ENCODE measurements around the gene METTL16. TPM values are rescaled to one million over a fixed set of nuclear protein-coding genes. Genes with fewer than 3 reads are reported as not detected.

Gene METTL16
- total and polyA plus RNA-seq, 2 of the 8 experiments (the other 6 are each of a cell fraction or from before 2014, with no cell fraction given), result 22.8 to 59.4 TPM

GRCh38 chr17:2474371-2474770 is 37.3 kb downstream of the METTL16 start:
- H3K4me3 ChIP-seq (ENCODE audit: extremely low read depth in 1 of 4, insufficient read depth in 2 of 4, low read depth in 3 of 4, low read length in 4 of 4), result no peak overlapping the region
- no peak overlapping the region for H4K5ac ChIP-seq (ENCODE audit: insufficient read length, low read depth, low read length)
- H3K27me3 ChIP-seq (replicated peaks in 1 of 4; ENCODE audit: control insufficient read depth in 3 of 4, extremely low read depth in 1 of 4, insufficient read depth in 3 of 4, low read length in 3 of 4), result no peaks in the 10 kb centered on the region
- no peak for FAIRE-seq
- no peak overlapping the region for H2BK120ac ChIP-seq (replicated peaks; ENCODE audit: low read depth, low read length)
- H3K14ac ChIP-seq (ENCODE audit: insufficient read length), result no peak overlapping the region
- H3K56ac ChIP-seq (replicated peaks; ENCODE audit: insufficient read length, low read depth, low read length), result no peak overlapping the region
- no peaks in the 10 kb centered on the region for H3K9me3 ChIP-seq (ENCODE audit: insufficient read depth in 2 of 2, low read depth in 1 of 2, low read length in 1 of 2)
- no peaks in the 10 kb centered on the region for H4K20me1 ChIP-seq (replicated peaks in 1 of 2; ENCODE audit: control insufficient read depth in 1 of 2, insufficient read depth in 2 of 2, low read length in 2 of 2)
- H2BK20ac ChIP-seq (ENCODE audit: low read length), result no peak overlapping the region
- no peak overlapping the region for H4K91ac ChIP-seq (replicated peaks; ENCODE audit: insufficient read length, low read length)
- H3K23me2 ChIP-seq (ENCODE audit: low read depth, low read length), result no peaks in the 10 kb centered on the region
- no peak overlapping the region for H3K9ac ChIP-seq (replicated peaks in 1 of 4; ENCODE audit: extremely low read depth in 1 of 4, low read depth in 3 of 4, low read length in 3 of 4)
- no peak overlapping the region for H3K27ac ChIP-seq (ENCODE audit: low read depth, low read length)
- H3K4me1 ChIP-seq (replicated peaks in 1 of 4; ENCODE audit: control insufficient read depth in 3 of 4, insufficient read depth in 4 of 4, low read length in 3 of 4), result no peaks in the 10 kb centered on the region
- TF ChIP-seq GABPA (IDR thresholded peaks at IDR 0.05; ENCODE audit: borderline replicate concordance, insufficient read depth, low read length) (no peak), CBX8 (IDR thresholded peaks at IDR 0.05; ENCODE audit: borderline replicate concordance, low read depth, low read length) (no peak), SUZ12 (IDR thresholded peaks at IDR 0.05; ENCODE audit: low read length) (no peak), CHD1 (IDR thresholded peaks at IDR 0.05; ENCODE audit: low read depth, low read length) (no peak), TCF12 (IDR thresholded peaks at IDR 0.05; ENCODE audit: low read depth, low read length) (no peak), EGR1 (IDR thresholded peaks at IDR 0.05; ENCODE audit: borderline replicate concordance, low read depth, low read length) (no peak), JUND (IDR thresholded peaks at IDR 0.05; ENCODE audit: low read length) (no peak), ATF2 (IDR thresholded peaks at IDR 0.05; ENCODE audit: low read length) (no peak), RAD21 (IDR thresholded peaks at IDR 0.05 in 1 of 2, conservative IDR thresholded peaks at IDR 0.05 in 1 of 2; ENCODE audit: low read depth in 2 of 2, low read length in 2 of 2) (no peak), RFX5 (IDR thresholded peaks at IDR 0.05; ENCODE audit: borderline replicate concordance, low read depth, low read length) (no peak), HDAC6 (IDR thresholded peaks at IDR 0.05; ENCODE audit: low read depth, low read length) (no peak), PHF8 (conservative IDR thresholded peaks at IDR 0.05; ENCODE audit: low read depth, low read length) (no peak)
- H3K4me2 ChIP-seq (ENCODE audit: insufficient read depth in 1 of 2, low read depth in 2 of 2, low read length in 2 of 2), result no peak overlapping the region
- H4K8ac ChIP-seq (ENCODE audit: extremely low read depth, insufficient read depth, low read length), result no peak overlapping the region
- ChIA-PET POLR2A (ENCODE audit: partially characterized antibody) (interaction anchor here (1.0 kb wide), 1 partner anchor 15 kb away, joined by 3 read pairs; no protein-coding TSS in a partner anchor), CTCF (ENCODE audit: partially characterized antibody) (interaction anchor here (0.6 to 0.7 kb wide), 2 partner anchors 92 to 177 kb away, joined by 3 to 4 read pairs; no protein-coding TSS in a partner anchor)
- H3K18ac ChIP-seq (ENCODE audit: extremely low read depth, low read length), result no peak overlapping the region
- H2AK5ac ChIP-seq (ENCODE audit: low read depth, low read length), result no peak overlapping the region
- peaks cover 4% of the 10 kb centered on the region; the same call in 1 of the 2 replicates for H3K79me1 ChIP-seq (ENCODE audit: low read depth, low read length)
- no peak overlapping the region for H2BK5ac ChIP-seq (ENCODE audit: low read depth, low read length)
- peaks cover 10 to 42% (median 33%) of the 10 kb centered on the region in 4 experiments for H3K36me3 ChIP-seq (ENCODE audit: control insufficient read depth in 2 of 4, insufficient read depth in 4 of 4, low read length in 3 of 4)
- no peak for DNase-seq (ENCODE audit: low read depth in 1 of 2, low spot score in 2 of 2)
- WGBS, 2 experiments (ENCODE audit: extremely low coverage in 1 of 2, insufficient coverage in 1 of 2, insufficient read length in 1 of 2, insufficient replicate concordance in 2 of 2, low coverage in 1 of 2, low lambda C conversion rate in 2 of 2, missing lambda C conversion rate in 1 of 2), result 90% methylated on average over 9 of the region's 9 CpGs; no CpG with 5 or more reads in 1 of the 2 experiments
- no peak overlapping the region for H3K23ac ChIP-seq (ENCODE audit: insufficient read length)
- no peak overlapping the region for H2AFZ ChIP-seq (ENCODE audit: low read length)
- H2BK12ac ChIP-seq (ENCODE audit: low read depth, low read length), result no peak overlapping the region
- peaks cover 0 to 6% of the 10 kb centered on the region in 2 experiments; a peak in 1 of 4 replicates for H3K79me2 ChIP-seq (ENCODE audit: control insufficient read depth in 1 of 2, insufficient read depth in 2 of 2, low read length in 2 of 2)
- no peak overlapping the region for H3K4ac ChIP-seq (replicated peaks; ENCODE audit: insufficient read length, low read depth, low read length)
- H2BK15ac ChIP-seq (ENCODE audit: low read length), result no peak overlapping the region
